Natural killer cell (primary cell): ENCODE data around the gene BMERB1. TPM values are rescaled to one million over a fixed set of nuclear protein-coding genes. Genes with fewer than 3 reads are reported as not detected.
"Not testable (repeated sequence)": the region's sequence is repeated elsewhere in the genome, so short reads cannot be mapped to it uniquely, and the experiment has no call there.

Experiments used
- ATAC-seq, 3 donors: fragments of 150-1000 bp in 2 of 3; fragments of 200-7000 bp in 1 of 3; cut with Tn5 transposase; 1 replicate in 1 of 3; 2 replicates in 2 of 3; pipeline ENCODE4 v1.10.0; 2021; ENCODE audit warnings: mild to moderate bottlenecking in 2 of 3, moderate library complexity in 2 of 3
- DNase-seq, 2 donors: peaks; one replicate each; pipeline versions ENCODE4 v3.0.0 to v3.0.0-alpha.2; 2013 to 2021; ENCODE audit warnings: mixed read lengths in 1 of 2
- H3K27ac ChIP-seq: one replicate; pipeline ENCODE4 v1.5.1; 2013; ENCODE audit warnings: mild to moderate bottlenecking, low read length
- H3K27me3 ChIP-seq: one replicate; pipeline ENCODE4 v1.6.1; 2013; ENCODE audit warnings: low read length; ENCODE audit not compliant: control insufficient read depth, insufficient read depth
- H3K36me3 ChIP-seq: one replicate; pipeline ENCODE4 v1.6.1; 2013; ENCODE audit warnings: low read length; ENCODE audit not compliant: control insufficient read depth, insufficient read depth
- H3K4me1 ChIP-seq: one replicate; pipeline ENCODE4 v1.6.1; 2013; ENCODE audit warnings: low read length; ENCODE audit not compliant: control insufficient read depth, insufficient read depth
- H3K4me3 ChIP-seq: one replicate; pipeline ENCODE4 v1.5.1; 2013; ENCODE audit warnings: low read length
- H3K9me3 ChIP-seq: one replicate; pipeline ENCODE4 v1.6.1; 2013; ENCODE audit warnings: low read length; ENCODE audit not compliant: control insufficient read depth, insufficient read depth
- H3K27ac Mint-ChIP-seq, 2 donors: one replicate each; pipeline ENCODE4 v1.8.0; 2022; ENCODE audit warnings: mild to moderate bottlenecking in 2 of 2, mixed read lengths in 2 of 2, moderate library complexity in 1 of 2
- H3K27me3 Mint-ChIP-seq, 2 donors: one replicate each; pipeline ENCODE4 v1.8.0; 2022; ENCODE audit warnings: low read depth in 2 of 2, mixed read lengths in 2 of 2
- H3K36me3 Mint-ChIP-seq: one replicate; pipeline ENCODE4 v1.8.0; 2022; ENCODE audit warnings: mixed read lengths
- H3K4me1 Mint-ChIP-seq, 2 donors: one replicate each; pipeline ENCODE4 v1.8.0; 2022; ENCODE audit warnings: mixed read lengths in 2 of 2
- H3K4me3 Mint-ChIP-seq: one replicate; pipeline ENCODE4 v1.8.0; 2022; ENCODE audit warnings: mild to moderate bottlenecking, moderate library complexity, mixed read lengths
- H3K9me3 Mint-ChIP-seq, 2 donors: one replicate each; pipeline ENCODE4 v1.8.0; 2022; ENCODE audit warnings: mixed read lengths in 2 of 2
- WGBS: methylation state at CpG from one replicate; pipeline ENCODE4 v1.1.7; 2013; ENCODE audit warnings: missing lambda C conversion rate; ENCODE audit not compliant: insufficient coverage; 5-methylcytosine and 5-hydroxymethylcytosine counted together
- intact Hi-C: fragments of 100-400 bp; cut with micrococcal nuclease; formaldehyde crosslinking; loops from one replicate; pipeline ENCODE4 v1.14.2; 2022
- total RNA-seq, 4 donors: library from RNA; stranded (reverse); fragments of 120-200 nt in 1 of 4; gene quantifications; one replicate each; pipeline versions ENCODE4 v1.2.3 to v1.2.4, GENCODE V29; 2013 to 2022
- TF ChIP-seq, protein P1 (sequence below): fragments of 200-600 bp; IDR thresholded peaks from one replicate; pipeline ENCODE4 v1.8.0; 2022; ENCODE audit warnings: antibody characterized with exemption

The BMERB1 gene
- total RNA-seq, 3 donors from 2014 or later (not counting 1 experiment from before 2014, with no cell fraction given), result 3.7 to 6.7 (median 4.5) TPM

DNA sequence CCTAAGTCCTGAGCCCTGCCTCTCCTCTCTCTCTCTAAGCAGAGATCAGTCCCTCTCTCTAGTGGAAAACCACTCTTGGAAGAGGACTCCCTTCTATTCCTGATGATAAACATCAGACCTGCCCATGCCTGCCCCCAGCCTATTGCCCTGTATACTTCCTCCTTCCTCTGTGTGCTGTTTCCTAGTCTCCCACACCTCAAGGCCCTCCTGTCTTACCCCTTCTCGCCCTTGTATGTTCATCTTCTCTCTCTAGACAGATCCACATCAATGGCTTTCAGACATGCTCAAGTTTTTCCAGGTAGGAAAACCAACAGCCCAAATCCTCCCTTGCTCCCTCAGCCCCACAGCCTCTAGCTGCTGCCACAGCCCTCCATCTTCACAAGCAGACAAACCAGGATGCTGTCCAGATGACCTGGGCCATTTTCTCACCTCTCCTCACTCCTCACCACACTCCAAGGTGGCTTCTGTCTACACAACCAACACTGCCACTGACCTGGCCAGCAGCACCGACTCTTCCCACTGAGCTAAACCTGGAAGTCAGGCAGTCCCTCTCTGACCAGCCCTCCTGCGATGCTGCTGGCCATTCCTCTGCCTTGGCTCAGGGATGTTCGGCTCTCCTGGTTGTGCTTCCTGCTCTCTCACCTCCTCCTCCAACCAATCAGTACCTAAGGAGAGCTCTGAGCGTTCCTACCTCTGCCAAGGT is 172.3 kb downstream of the BMERB1 start:
- Histone ChIP-seq H3K36me3 (peaks cover 91% of the 10 kb centered on the region), H3K4me3 (no peak overlapping the region), H3K27ac (no peak overlapping the region), H3K27me3 (no peaks in the 10 kb centered on the region), H3K4me1 (no peaks in the 10 kb centered on the region), H3K9me3 (no peaks in the 10 kb centered on the region)
- Mint-ChIP-seq H3K27me3 (no peaks in the 10 kb centered on the region), H3K9me3 (no peaks in the 10 kb centered on the region), H3K36me3 (peaks cover 27% of the 10 kb centered on the region), H3K4me3 (no peak overlapping the region), H3K27ac (peak overlapping the region; percentile 9 to 76), H3K4me1 (peaks cover 15 to 17% of the 10 kb centered on the region in 2 donors)
- TF ChIP-seq, protein P1, sequence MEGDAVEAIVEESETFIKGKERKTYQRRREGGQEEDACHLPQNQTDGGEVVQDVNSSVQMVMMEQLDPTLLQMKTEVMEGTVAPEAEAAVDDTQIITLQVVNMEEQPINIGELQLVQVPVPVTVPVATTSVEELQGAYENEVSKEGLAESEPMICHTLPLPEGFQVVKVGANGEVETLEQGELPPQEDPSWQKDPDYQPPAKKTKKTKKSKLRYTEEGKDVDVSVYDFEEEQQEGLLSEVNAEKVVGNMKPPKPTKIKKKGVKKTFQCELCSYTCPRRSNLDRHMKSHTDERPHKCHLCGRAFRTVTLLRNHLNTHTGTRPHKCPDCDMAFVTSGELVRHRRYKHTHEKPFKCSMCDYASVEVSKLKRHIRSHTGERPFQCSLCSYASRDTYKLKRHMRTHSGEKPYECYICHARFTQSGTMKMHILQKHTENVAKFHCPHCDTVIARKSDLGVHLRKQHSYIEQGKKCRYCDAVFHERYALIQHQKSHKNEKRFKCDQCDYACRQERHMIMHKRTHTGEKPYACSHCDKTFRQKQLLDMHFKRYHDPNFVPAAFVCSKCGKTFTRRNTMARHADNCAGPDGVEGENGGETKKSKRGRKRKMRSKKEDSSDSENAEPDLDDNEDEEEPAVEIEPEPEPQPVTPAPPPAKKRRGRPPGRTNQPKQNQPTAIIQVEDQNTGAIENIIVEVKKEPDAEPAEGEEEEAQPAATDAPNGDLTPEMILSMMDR, result no peak
- WGBS, result 96% methylated on average over 5 of the region's 5 CpGs
- intact Hi-C loops, result no loop called here
- ATAC-seq, result no peak
- DNase-seq, result no peak

DNA sequence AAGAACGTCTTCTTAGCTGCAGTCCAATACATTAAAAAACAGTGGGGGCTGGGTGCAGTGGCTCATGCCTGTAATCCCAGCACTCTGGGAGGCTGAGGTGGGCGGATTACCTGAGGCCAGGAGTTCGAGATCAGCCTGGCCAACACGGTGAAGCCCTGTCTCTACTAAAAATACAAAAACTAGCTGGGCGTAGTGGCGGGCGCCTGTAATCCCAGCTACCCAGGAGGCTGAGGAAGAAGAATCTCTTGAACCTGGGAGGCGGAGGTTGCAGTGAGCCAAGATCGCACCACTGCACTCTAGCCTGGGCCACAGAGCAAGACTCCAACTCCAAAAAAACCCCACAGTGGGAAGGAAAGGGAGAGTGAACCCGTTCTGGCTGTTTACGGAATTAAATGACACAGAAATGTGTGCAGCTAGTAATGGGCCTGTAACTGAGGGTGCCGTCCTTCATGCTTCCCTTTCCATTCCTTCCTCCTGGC is 172.9 kb downstream of the BMERB1 start:
- H3K4me3 Mint-ChIP-seq, H3K27me3 Mint-ChIP-seq, DNase-seq, ATAC-seq, H3K9me3 ChIP-seq, intact Hi-C loops, H3K9me3 Mint-ChIP-seq, H3K4me1 ChIP-seq, H3K4me3 ChIP-seq, H3K27ac ChIP-seq, H3K27me3 ChIP-seq: not testable (repeated sequence)
- H3K27ac Mint-ChIP-seq, result peak overlapping the region; percentile 9 to 76
- H3K36me3 ChIP-seq, result peaks cover 91% of the 10 kb centered on the region
- H3K4me1 Mint-ChIP-seq, result peaks cover 15 to 17% of the 10 kb centered on the region in 2 donors
- 97% methylated on average over 9 of the region's 12 CpGs for WGBS
- peaks cover 21% of the 10 kb centered on the region for H3K36me3 Mint-ChIP-seq

DNA sequence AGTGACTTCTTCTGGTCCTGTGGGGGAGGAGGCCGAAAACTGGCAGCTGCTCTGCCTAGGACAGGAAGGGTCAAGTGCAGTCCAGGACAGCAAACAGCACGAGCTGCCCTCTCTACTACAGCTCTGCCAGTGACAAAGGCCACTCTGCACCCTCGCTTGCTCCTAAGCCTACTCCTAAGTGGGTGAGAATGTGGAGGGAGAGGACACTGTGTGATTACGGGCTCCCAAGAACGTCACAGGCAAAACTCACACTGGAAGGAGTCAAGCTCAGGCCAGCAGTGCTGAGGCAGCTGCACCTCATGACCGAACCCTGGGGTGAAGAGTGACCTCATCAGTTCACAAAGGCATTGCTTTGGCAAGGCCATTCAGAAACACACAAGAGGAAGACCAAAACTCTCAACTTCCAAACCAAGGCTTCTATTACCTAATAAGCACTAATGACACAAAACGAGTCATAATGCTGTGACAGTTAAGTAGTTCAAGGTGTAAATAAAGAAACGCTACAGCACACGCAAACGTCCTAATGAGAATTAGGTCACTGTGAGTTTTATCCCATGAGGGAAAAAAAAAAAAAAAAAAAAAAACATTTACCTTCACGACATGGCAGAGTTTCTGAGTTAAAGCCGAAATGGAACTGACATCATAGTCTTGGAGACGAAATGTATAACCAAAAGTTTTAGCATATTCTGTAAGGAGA is 173.5 kb downstream of the BMERB1 start:
- Mint-ChIP-seq H3K4me3 (no peak overlapping the region), H3K36me3 (peaks cover 22% of the 10 kb centered on the region), H3K27ac (peak overlapping the region in 1 of 2 donors; percentile 57), H3K27me3 (no peaks in the 10 kb centered on the region), H3K9me3 (no peaks in the 10 kb centered on the region), H3K4me1 (peaks cover 15 to 17% of the 10 kb centered on the region in 2 donors)
- H3K9me3 ChIP-seq, result no peaks in the 10 kb centered on the region
- H3K27me3 ChIP-seq, result no peaks in the 10 kb centered on the region
- ATAC-seq (no peak), DNase-seq (no peak)
- no peaks in the 10 kb centered on the region for H3K4me1 ChIP-seq
- H3K27ac ChIP-seq, result no peak overlapping the region
- H3K36me3 ChIP-seq, result peaks cover 91% of the 10 kb centered on the region
- TF ChIP-seq, protein P1, result no peak
- intact Hi-C loops, result no loop called here
- no peak overlapping the region for H3K4me3 ChIP-seq
- 92% methylated on average over 12 of the region's 13 CpGs for WGBS
